ENCODE results near the gene TBXT. TPM values are rescaled to one million over a fixed set of nuclear protein-coding genes. Genes with fewer than 3 reads are reported as not detected.
A peak's percentile ranks its signal among the peaks of the same experiment; 100 is the strongest.

Gene TBXT
- total and polyA plus RNA-seq, 12 donors = not detected

DNA sequence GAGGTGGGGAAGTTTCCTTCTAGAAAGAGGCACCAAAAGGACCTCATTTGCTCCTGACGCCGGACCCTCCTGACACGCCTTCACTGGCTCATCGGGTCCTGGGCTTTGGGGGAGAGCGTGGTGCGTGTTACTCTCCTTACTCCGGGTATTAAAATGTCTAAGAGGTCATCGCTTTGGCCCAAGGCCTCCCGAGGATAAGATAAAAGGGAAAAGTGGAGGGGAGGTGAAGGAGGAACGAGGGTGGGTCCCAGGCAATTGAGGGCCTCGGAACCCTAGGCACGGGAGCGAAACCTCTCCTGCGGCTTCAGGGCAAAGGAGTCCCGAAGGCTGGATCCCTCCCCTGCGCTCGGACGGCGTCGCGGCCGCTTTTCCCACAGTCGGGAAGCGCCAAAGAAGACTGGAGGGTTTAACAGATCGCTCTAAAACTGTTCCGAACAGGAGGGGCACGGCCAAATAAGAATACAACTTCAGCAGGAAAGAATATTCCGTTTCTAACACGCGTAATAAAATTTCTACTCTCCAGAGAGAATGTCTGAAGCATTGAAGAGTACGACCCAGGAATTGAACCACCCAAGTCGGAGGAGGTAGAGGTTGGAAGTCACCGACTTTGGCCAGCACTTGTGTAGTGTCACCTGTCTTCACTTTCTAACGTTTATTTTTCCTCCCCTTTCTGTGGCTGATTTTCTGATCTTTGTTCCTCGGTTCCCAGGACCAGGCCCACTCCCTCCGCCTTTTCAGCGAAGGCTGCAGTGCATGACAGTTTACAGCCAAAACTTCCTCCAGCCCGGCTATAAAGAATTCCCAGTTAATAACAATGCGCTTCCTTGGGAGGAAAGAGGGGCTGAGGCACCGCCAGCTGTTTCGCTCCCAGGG is 2.1 kb upstream of the TBXT start:
- 19 to 24% (median 20%) methylated on average over 31 to 41 of the region's 41 CpGs for WGBS, 4 donors
- Histone ChIP-seq H3K36me3 (replicated peaks in 1 of 2) (no peaks in the 10 kb centered on the region), H3K9me3 (replicated peaks in 1 of 3) (no peaks in the 10 kb centered on the region), H3K27ac (no peak overlapping the region), H3K4me1 (replicated peaks in 1 of 2) (peaks cover 0 to 7% of the 10 kb centered on the region in 2 donors), H3K4me3 (no peak overlapping the region), H3K27me3 (peaks cover 52% of the 10 kb centered on the region)
- TF ChIP-seq CTCF (IDR thresholded peaks at IDR 0.05) = no peak
- TF ChIP-seq POLR2A (IDR thresholded peaks at IDR 0.05) = no peak
- no peak for DNase-seq
- intact Hi-C loops (cut with DNase I) = no loop called here

- no peak overlapping the region for H3K27ac ChIP-seq
- H3K4me3 ChIP-seq = peak overlapping the region in 1 of 4 donors; percentile 23
- no peak for TF ChIP-seq POLR2A (IDR thresholded peaks at IDR 0.05)
- TF ChIP-seq CTCF (IDR thresholded peaks at IDR 0.05) = no peak
- 1 to 2% (median 1%) methylated on average over 35 to 65 of the region's 65 CpGs for WGBS, 4 donors
- peaks cover 0 to 7% of the 10 kb centered on the region in 2 donors for H3K4me1 ChIP-seq (replicated peaks in 1 of 2)
- DNase-seq = no peak
- no peaks in the 10 kb centered on the region for H3K36me3 ChIP-seq (replicated peaks in 1 of 2)
- no peaks in the 10 kb centered on the region for H3K9me3 ChIP-seq (replicated peaks in 1 of 3)
- H3K27me3 ChIP-seq = peaks cover 52% of the 10 kb centered on the region
- intact Hi-C loops (cut with DNase I) = no loop called here
These were observed 1.2 kb upstream of the TBXT start for GRCh38 chr6:166168616-166169548.

DNA sequence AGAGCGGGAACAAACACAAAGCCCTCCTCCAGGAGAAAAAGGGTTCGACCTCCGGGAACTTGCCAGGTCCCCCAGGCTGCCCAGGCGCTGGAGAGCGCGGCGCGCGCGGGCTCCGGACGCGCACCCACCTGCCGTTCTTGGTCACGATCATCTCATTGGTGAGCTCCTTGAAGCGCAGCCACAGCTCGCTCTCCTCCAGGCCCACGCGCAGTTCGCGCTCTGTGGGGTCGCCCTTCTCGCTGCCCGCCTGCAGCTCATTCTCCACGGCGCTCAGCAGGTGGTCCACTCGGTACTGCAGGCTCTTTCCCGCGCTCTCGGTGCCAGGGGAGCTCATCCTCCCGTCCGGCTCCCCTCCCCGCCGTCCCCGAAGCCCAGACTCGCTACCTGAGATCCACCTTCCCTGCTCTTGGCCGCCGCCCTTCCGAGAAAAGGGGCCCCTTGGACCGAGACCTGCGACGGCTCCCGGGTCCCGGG is 356 bp downstream of the TBXT start:
- Histone ChIP-seq H3K9me3 (replicated peaks in 1 of 3) (no peaks in the 10 kb centered on the region), H3K27me3 (peaks cover 63% of the 10 kb centered on the region), H3K36me3 (replicated peaks in 1 of 2) (no peaks in the 10 kb centered on the region), H3K4me1 (replicated peaks in 1 of 2) (peaks cover 0 to 7% of the 10 kb centered on the region in 2 donors), H3K27ac (no peak overlapping the region), H3K4me3 (no peak overlapping the region)
- WGBS, 4 donors = 1 to 4% (median 1%) methylated on average over 22 to 44 of the region's 44 CpGs
- intact Hi-C loops (cut with DNase I) = no loop called here
- TF ChIP-seq CTCF (IDR thresholded peaks at IDR 0.05) (no peak), POLR2A (IDR thresholded peaks at IDR 0.05) (no peak)
- no peak for DNase-seq

All from adrenal gland (tissue), 12 donors.